HK-2 (cell line): ENCODE results near the gene LILRB3.

ENCODE experiments used
- DNase-seq: peaks from one replicate; pipeline ENCODE4 v3.0.0-alpha.2; 2018; ENCODE audit not compliant: unreplicated experiment

The LILRB3 gene

GRCh38 chr19:54168174-54168917, 54.5 kb downstream of the LILRB3 start:
- DNase-seq = peak; percentile 96
